PC-9 (cell line): ENCODE data around the gene SH3GL1.

Experiments
- EZH2 ChIP-seq: fragments of 200-600 bp; sonication (generic); IDR thresholded peaks from 2 replicates; pipeline ENCODE4 v1.8.0; 2017; ENCODE audit warnings: antibody characterized with exemption, low read depth
- TF ChIP-seq, protein P1 (sequence below): fragments of 200-600 bp; sonication (generic); conservative IDR thresholded peaks from 2 replicates; pipeline ENCODE4 v1.6.1; 2017; ENCODE audit warnings: mixed run types, antibody characterized with exemption, mild to moderate bottlenecking, moderate library complexity

DNA sequence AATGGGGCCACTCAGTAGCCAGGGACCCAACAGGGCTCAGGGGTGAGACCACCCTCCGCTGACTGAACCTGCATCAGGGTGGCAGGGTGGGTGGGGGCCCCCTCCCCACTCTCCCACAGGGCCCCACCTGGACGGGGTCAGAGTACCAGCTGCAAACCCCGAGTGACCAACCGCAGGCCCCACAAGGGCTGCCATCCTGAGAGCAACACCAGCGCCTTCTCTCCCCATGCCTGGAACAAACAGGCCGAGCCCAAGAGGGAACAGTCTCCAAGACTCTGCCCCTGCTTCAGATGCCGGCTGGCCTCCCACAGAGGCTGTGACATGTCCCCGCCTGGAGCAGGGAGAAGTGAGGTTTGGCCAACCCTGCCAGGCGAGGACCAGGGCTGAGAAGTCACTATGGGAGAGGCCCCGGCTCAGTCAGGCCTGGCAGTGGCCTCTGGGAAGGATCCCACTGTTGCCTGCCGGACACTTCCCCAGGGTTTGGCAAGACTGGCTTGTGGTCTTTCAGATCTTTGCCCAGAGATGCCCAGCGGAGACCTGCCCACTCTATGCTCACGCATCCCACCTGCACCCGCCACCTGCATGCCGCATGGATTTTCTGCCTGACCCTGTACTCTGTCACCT, 29.8 kb downstream of the SH3GL1 start:
- TF ChIP-seq, protein P1, sequence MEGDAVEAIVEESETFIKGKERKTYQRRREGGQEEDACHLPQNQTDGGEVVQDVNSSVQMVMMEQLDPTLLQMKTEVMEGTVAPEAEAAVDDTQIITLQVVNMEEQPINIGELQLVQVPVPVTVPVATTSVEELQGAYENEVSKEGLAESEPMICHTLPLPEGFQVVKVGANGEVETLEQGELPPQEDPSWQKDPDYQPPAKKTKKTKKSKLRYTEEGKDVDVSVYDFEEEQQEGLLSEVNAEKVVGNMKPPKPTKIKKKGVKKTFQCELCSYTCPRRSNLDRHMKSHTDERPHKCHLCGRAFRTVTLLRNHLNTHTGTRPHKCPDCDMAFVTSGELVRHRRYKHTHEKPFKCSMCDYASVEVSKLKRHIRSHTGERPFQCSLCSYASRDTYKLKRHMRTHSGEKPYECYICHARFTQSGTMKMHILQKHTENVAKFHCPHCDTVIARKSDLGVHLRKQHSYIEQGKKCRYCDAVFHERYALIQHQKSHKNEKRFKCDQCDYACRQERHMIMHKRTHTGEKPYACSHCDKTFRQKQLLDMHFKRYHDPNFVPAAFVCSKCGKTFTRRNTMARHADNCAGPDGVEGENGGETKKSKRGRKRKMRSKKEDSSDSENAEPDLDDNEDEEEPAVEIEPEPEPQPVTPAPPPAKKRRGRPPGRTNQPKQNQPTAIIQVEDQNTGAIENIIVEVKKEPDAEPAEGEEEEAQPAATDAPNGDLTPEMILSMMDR, result no peak
- TF ChIP-seq EZH2, result no peak
